Ammon's horn (tissue), 1 donor: Measurements from ENCODE around the gene ZNF468.
"Not testable (repeated sequence)": the region's sequence is repeated elsewhere in the genome, so short reads cannot be mapped to it uniquely, and the experiment has no call there.

ENCODE experiments used
- DNase-seq: peaks from one replicate; pipeline ENCODE4 v3.0.0-alpha.2; 2016; ENCODE audit warnings: low spot score

The ZNF468 gene

GRCh38 chr19:52825765-52826164, 31.7 kb downstream of the ZNF468 start:
- no peak for DNase-seq

- no peak for DNase-seq
These were observed 33.7 kb downstream of the ZNF468 start for GRCh38 chr19:52823676-52824075.

- DNase-seq, result peak; percentile 49
These were observed 36.0 kb downstream of the ZNF468 start, which contains the start of gene ZNF28 for GRCh38 chr19:52821204-52821960. Gene ZNF28, minus strand, starts transcription at chr19:52821633. Its CDS starts 3,675 bp downstream, at chr19:52817958.

- DNase-seq, result peak; percentile 8
These were observed 36.8 kb downstream of the ZNF468 start for GRCh38 chr19:52820472-52821203.

- no peak for DNase-seq
These were observed 47.6 kb downstream of the ZNF468 start for GRCh38 chr19:52809801-52810200.

- DNase-seq, result not testable (repeated sequence)
These were observed 57.3 kb downstream of the ZNF468 start for GRCh38 chr19:52799950-52800640.

- DNase-seq, result no peak
These were observed 68.0 kb downstream of the ZNF468 start for GRCh38 chr19:52789440-52789839.
